Muscle of leg (tissue), 11 donors: ENCODE results near the gene CD84. TPM values are rescaled to one million over a fixed set of nuclear protein-coding genes. Genes with fewer than 3 reads are reported as not detected.
"Not testable (repeated sequence)": the region's sequence is repeated elsewhere in the genome, so short reads cannot be mapped to it uniquely, and the experiment has no call there.

Experiments used
- DNase-seq: peaks from one replicate; pipeline ENCODE4 v3.0.0; 2013
- H3K27ac ChIP-seq: one replicate; pipeline ENCODE4 v1.5.1; 2013; ENCODE audit warnings: mild to moderate bottlenecking, low read length, control low read depth
- H3K27me3 ChIP-seq: one replicate; pipeline ENCODE4 v1.6.1; 2013; ENCODE audit warnings: low read length; ENCODE audit not compliant: control insufficient read depth, insufficient read depth
- H3K36me3 ChIP-seq: one replicate; pipeline ENCODE4 v1.6.1; 2013; ENCODE audit warnings: low read length; ENCODE audit not compliant: control insufficient read depth, insufficient read depth
- H3K4me1 ChIP-seq: one replicate; pipeline ENCODE4 v1.6.1; 2013; ENCODE audit warnings: low read length; ENCODE audit not compliant: control insufficient read depth, insufficient read depth
- H3K4me3 ChIP-seq: one replicate; pipeline ENCODE4 v1.5.1; 2013; ENCODE audit warnings: low read length, control low read depth
- H3K9me3 ChIP-seq: replicated peaks from 2 replicates; pipeline ENCODE4 v1.6.1; 2013; ENCODE audit warnings: low read depth, low read length; ENCODE audit not compliant: control insufficient read depth
- WGBS: methylation state at CpG from one replicate; pipeline ENCODE4 v1.1.5; 2013; ENCODE audit warnings: missing lambda C conversion rate; ENCODE audit not compliant: insufficient coverage; 5-methylcytosine and 5-hydroxymethylcytosine counted together
- polyA plus RNA-seq, 8 donors: library from polyadenylated mRNA; unstranded; fragments of 120-200 nt; gene quantifications; one replicate each; pipeline versions ENCODE4 v1.2.1 to v1.2.3, GENCODE V29; 2013; ENCODE audit warnings: inconsistent platforms in 1 of 8, low replicate concordance in 1 of 8; ENCODE audit not compliant: insufficient read length in 8 of 8, insufficient read depth in 1 of 8
- total RNA-seq: library from RNA; stranded (reverse); fragments of 120-200 nt; gene quantifications from one replicate; pipeline ENCODE4 v1.2.4, GENCODE V29; 2013

CD84 gene
- total and polyA plus RNA-seq, 9 donors = 0.94 to 2.1 (median 1.5) TPM

DNA sequence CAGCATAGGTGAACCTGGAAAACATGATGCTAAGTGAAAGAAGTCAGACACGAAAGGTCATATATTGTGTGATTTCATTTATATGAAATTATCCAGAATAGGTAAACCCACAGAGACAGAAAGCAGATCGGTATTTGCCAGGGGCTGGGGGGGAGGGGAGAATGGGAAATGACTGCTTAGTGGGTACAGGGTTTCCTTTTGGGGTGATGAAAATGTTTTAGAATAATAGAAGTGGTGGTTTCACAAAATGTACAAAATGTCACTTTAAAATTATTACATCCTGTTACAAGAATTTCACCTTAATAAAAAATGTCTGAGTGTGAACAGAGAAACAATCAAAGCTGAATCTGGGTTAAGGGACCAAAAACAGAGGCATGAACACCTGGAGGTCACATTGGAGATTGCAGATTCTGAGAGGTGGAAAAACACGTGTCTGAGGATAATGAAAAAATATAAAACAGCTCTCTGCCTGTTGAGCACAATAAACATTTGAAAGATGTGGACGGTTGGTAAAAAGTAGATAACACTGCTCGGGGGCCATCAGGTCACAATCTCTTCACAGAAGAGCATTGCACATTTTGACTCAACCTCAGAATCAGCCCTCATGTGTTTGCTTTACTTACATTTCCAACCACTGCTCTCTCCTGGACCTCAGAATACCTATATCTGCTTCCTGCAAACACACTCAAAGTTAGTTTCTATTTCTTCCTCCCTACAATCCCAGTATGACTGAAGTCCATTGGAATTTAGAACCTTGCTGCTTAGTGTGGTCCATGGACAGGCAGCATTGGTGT, 59.5 kb downstream of the CD84 start:
- H3K27ac ChIP-seq = no peak overlapping the region

DNA sequence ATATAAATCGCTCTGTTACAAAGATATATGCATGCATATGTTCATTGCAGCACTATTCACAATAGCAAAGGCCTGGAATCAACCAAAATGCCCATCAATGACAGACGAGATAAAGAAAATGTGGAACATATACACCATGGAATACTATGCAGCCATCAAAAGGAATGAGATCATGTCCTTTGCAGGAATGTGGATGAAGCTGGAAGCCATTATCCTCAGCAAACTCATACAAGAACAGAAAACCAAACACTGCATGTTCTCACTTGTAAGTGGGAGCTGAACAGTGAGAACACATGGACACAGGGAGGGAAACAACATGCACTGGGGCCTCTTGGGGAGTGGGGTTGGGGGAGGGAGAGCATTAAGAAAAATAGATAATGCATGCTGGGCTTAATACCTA, 61.8 kb downstream of the CD84 start:
- no CpG with 5 or more reads among the region's 2 CpGs for WGBS

More for the DNA sequence above, 59.5 kb downstream of the CD84 start:
- Histone ChIP-seq H3K9me3 (no peaks in the 10 kb centered on the region), H3K27me3 (no peaks in the 10 kb centered on the region), H3K4me3 (no peak overlapping the region), H3K4me1 (no peaks in the 10 kb centered on the region), H3K36me3 (no peaks in the 10 kb centered on the region)
- WGBS = 33% methylated on average over 1 of the region's 5 CpGs
- no peak for DNase-seq

DNA sequence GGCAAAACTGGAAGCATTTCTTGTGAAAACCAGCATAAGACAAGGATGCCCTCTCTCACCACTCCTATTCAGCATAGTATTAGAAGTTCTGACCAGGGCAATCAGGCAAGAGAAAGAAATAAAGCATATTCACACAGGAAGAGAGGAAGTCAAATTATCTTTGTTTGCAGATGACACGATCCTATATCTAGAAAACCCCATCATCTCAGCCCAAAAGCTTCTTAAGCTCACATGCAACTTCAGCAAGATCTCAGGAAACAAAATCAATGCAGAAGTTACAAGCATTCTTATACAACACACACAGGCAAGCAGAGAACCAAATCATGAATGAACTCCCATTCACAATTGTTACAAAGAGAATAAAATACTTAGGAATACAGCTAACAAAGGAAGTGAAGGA, 63.4 kb downstream of the CD84 start:
- not testable (repeated sequence) for H3K4me1 ChIP-seq, H3K27me3 ChIP-seq, H3K36me3 ChIP-seq, H3K4me3 ChIP-seq, H3K27ac ChIP-seq, H3K9me3 ChIP-seq, DNase-seq
- no CpG with 5 or more reads among the region's 1 CpG for WGBS

More for the DNA sequence above, 61.8 kb downstream of the CD84 start:
- not testable (repeated sequence) for H3K36me3 ChIP-seq, H3K4me1 ChIP-seq, H3K4me3 ChIP-seq, H3K9me3 ChIP-seq, H3K27me3 ChIP-seq, H3K27ac ChIP-seq, DNase-seq

DNA sequence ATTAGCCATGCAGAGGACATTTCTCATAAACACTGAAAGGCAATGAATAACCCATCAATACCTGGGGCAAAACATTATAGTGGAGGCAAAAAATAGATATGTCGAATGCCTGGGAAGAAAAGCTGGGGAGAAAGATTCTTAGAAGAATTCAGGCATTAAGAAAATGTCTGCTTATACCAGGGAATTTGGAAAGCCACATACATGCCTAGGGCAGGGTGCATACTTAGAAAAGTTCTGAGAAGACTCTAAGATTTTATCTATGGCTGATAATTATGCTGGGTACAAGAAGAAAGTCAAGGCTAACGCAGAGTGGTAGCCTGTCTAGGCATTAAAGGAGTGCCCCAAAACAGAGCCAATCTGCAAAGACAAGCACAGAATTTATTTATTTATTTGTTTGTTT, 74.6 kb downstream of the CD84 start:
- no peaks in the 10 kb centered on the region for H3K9me3 ChIP-seq
- 80% methylated on average over 1 of the region's 2 CpGs for WGBS

DNA sequence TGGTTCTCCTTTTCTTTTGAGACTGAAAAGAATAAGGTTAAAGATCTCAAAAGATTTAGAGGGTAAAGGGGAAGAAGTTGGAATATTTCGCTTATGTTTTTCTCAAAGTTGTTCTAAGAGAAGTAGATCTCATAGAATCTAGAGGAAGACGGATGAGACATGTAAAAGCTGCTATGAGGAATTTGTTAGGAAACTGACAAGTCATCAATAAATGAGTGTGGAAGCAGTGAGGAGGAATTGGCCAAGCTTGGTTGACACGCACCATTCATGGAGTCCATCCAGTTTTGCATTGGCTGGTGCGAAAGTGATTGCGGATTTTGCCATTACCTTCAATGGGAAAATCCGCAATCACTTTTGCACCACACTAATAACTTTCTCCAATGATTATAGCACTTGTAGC, 76.2 kb downstream of the CD84 start:
- no peak overlapping the region for H3K4me3 ChIP-seq
- no peaks in the 10 kb centered on the region for H3K4me1 ChIP-seq
- H3K27ac ChIP-seq = no peak overlapping the region
- no peak for DNase-seq
- H3K9me3 ChIP-seq = no peaks in the 10 kb centered on the region
- no peaks in the 10 kb centered on the region for H3K27me3 ChIP-seq
- no peaks in the 10 kb centered on the region for H3K36me3 ChIP-seq
- WGBS = 83% methylated on average over 2 of the region's 6 CpGs

More for the DNA sequence above, 74.6 kb downstream of the CD84 start:
- Histone ChIP-seq H3K27ac (no peak overlapping the region), H3K27me3 (no peaks in the 10 kb centered on the region), H3K36me3 (no peaks in the 10 kb centered on the region), H3K4me3 (no peak overlapping the region), H3K4me1 (no peaks in the 10 kb centered on the region)
- no peak for DNase-seq

DNA sequence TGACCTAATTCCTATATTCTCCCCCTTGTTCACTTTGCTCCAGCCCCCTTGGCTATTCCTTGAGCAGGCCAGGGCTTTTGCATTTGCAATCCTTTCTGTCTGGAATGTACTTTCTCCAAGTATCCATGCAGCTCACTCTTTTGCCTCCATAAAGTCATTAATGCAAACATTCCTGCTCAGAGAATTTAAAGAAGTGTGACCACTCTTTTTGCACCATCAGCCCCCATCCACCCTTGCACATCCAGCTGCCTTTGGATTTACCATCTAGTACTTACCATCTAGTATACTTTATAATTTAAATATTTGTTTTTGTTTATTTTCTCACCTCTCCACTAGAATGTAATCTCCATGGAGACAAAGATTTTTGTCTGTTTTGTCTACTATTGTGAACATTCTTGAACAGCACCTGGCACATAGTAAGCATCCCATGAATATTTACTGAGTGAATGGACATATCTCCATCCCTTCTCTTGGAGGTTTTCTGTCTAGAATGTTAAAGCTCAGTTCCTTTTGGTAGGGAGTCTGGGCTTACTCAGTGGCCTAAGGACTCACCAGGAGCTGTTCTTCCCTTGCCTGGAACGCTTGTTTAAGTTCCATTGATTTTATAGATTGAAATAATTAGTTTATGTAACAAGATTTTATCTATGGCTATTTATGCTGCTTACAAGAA, 78.8 kb downstream of the CD84 start:
- WGBS = no CpG with 5 or more reads among the region's 1 CpG

DNA sequence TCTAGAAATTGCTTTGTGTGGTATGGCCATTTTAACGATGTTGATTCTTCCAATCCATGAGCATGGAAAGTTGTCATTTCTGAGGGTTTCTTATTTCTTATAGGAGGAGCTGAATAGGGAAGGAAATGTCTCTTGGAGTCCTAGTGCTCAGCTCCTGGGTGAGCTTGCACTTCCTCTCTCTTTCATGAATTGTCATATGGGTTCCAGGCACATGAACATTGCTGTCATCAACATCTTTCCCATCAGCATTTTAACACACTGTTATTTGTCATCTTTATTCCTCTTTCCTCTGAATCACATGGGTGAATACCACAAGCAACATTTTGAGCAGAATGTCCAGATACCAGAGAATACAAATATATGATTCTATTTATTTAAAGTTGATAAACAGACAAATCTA, 79.7 kb downstream of the CD84 start:
- Histone ChIP-seq H3K4me1 (no peaks in the 10 kb centered on the region), H3K36me3 (no peaks in the 10 kb centered on the region), H3K4me3 (no peak overlapping the region), H3K27ac (no peak overlapping the region), H3K27me3 (no peaks in the 10 kb centered on the region), H3K9me3 (no peaks in the 10 kb centered on the region)
- no CpG with 5 or more reads among the region's 1 CpG for WGBS
- DNase-seq = peak; percentile 75

More for the DNA sequence above, 78.8 kb downstream of the CD84 start:
- no peak overlapping the region for H3K4me3 ChIP-seq
- H3K9me3 ChIP-seq = no peaks in the 10 kb centered on the region
- H3K4me1 ChIP-seq = no peaks in the 10 kb centered on the region
- H3K36me3 ChIP-seq = no peaks in the 10 kb centered on the region
- no peak for DNase-seq
- no peak overlapping the region for H3K27ac ChIP-seq
- H3K27me3 ChIP-seq = no peaks in the 10 kb centered on the region

DNA sequence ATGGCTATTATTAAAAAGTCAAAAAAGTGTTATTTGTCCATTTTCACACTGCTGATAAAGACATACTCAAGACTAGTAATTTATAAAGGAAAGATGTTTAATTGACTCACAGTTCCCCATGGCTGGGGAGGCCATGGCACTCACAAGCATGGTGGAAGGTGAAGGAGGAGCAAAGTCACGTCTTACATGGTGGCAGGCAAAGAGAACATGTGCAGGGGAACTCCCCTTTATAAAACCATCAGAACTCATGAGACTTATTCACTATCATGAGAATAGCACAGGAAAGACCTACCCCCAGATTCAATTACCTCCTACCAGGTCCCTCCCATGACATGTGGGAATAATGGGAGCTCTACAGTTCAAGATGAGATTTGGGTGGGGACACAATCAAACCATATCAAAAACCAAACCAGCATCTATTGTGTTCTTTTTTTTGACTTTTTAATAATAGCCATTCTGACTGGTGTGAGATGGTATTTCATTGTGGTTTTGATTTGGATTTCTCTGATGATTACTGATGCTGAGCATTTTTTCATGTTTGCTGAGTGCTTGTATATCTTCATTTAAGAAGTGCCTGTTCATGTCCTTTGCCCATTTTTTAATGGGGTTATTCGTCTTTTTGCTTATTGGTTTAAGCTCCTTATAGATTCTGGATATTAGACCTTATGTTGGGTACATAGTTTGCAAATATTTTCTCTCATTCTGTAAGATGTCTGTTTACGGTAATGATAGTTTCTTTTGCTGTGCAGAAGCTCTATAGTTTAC, 80.8 kb downstream of the CD84 start:
- H3K27ac ChIP-seq, H3K36me3 ChIP-seq, DNase-seq, H3K4me1 ChIP-seq, H3K4me3 ChIP-seq, H3K27me3 ChIP-seq, H3K9me3 ChIP-seq: not testable (repeated sequence)
- WGBS = no CpG with 5 or more reads among the region's 3 CpGs

DNA sequence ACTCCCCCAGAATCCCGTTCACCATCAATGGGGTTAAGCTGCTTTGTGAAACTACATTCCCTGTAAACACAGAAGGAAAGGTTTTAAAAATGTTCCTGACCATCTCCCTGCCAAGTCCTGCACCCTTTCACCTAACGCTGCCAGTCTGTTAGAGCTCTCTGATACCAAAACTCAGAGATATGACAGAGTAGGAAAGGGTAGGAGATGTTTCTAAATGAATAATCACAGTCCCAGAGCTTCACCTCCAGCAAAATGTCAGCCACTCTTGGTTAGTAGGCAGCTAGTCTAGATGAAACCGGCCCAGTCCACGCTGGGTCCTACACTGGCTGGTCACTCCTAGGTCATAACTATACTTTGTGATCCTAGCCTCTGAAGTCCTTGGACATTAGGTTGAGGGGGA, 83.0 kb downstream of the CD84 start:
- DNase-seq = no peak
- WGBS = no CpG with 5 or more reads among the region's 4 CpGs
- H3K36me3 ChIP-seq = no peaks in the 10 kb centered on the region
- no peaks in the 10 kb centered on the region for H3K4me1 ChIP-seq
- H3K4me3 ChIP-seq = no peak overlapping the region
- no peak overlapping the region for H3K27ac ChIP-seq
- no peaks in the 10 kb centered on the region for H3K9me3 ChIP-seq
- H3K27me3 ChIP-seq = no peaks in the 10 kb centered on the region

DNA sequence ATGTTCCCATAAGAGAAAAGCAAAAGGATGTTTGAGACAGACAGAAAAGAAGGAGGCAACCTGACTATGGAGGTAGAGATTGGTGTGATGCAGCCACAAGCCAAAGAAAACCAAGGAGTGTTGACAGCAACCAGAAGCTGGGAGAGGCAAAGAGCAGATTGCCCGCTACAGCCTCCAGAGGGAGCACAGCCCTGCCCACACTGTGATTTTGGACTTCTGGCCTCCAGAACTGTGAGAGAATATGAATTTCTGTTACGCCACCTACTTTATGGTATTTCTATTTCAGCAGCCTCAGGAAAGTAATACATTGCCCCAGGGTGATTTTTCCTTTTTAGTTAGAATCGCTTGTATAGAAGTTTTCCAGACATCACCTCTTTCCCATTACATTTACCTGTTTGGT, 84.7 kb downstream of the CD84 start:
- Histone ChIP-seq H3K4me1 (no peaks in the 10 kb centered on the region), H3K36me3 (no peaks in the 10 kb centered on the region), H3K27ac (no peak overlapping the region), H3K27me3 (no peaks in the 10 kb centered on the region), H3K4me3 (no peak overlapping the region), H3K9me3 (no peaks in the 10 kb centered on the region)
- no peak for DNase-seq
- 78% methylated on average over 1 of the region's 3 CpGs for WGBS
